Kidney tubule cell (primary cell): ENCODE measurements around the gene ENPP6.

Experiments used
- DNase-seq: peaks from one replicate; pipeline ENCODE4 v3.0.0-alpha.2; 2018; ENCODE audit warnings: low spot score

ENPP6 gene

GRCh38 chr4:184217634-184218033 lies at the start of gene ENPP6:
TSS of gene ENPP6 (minus strand) at chr4:184217873. CDS start at chr4:184217819, 54 bp downstream.
- DNase-seq, result no peak

GRCh38 chr4:184267206-184267608 lies 49.5 kb upstream of the ENPP6 start:
- no peak for DNase-seq

- DNase-seq, result peak; percentile 55
Observed at GRCh38 chr4:184265546-184266351, 48.1 kb upstream of the ENPP6 start.

GRCh38 chr4:184263910-184264732 lies 46.4 kb upstream of the ENPP6 start:
- peak; percentile 92 for DNase-seq

GRCh38 chr4:184263461-184263860 lies 45.8 kb upstream of the ENPP6 start:
- no peak for DNase-seq

- peak; percentile 68 for DNase-seq
Observed at GRCh38 chr4:184262901-184263300, 45.2 kb upstream of the ENPP6 start.

- no peak for DNase-seq
Observed at GRCh38 chr4:184261246-184261645, 43.6 kb upstream of the ENPP6 start.

- DNase-seq, result no peak
Observed at GRCh38 chr4:184259866-184260265, 42.2 kb upstream of the ENPP6 start.

- DNase-seq, result no peak
Observed at GRCh38 chr4:184259081-184259480, 41.4 kb upstream of the ENPP6 start.

- no peak for DNase-seq
Observed at GRCh38 chr4:184255871-184256642, 38.4 kb upstream of the ENPP6 start.

- no peak for DNase-seq
Observed at GRCh38 chr4:184255361-184255760, 37.7 kb upstream of the ENPP6 start.

- no peak for DNase-seq
Observed at GRCh38 chr4:184253072-184253420, 35.4 kb upstream of the ENPP6 start.

GRCh38 chr4:184252136-184253071 lies 34.7 kb upstream of the ENPP6 start:
- no peak for DNase-seq

- no peak for DNase-seq
Observed at GRCh38 chr4:184251670-184251980, 34.0 kb upstream of the ENPP6 start.

GRCh38 chr4:184250795-184251669 lies 33.4 kb upstream of the ENPP6 start:
- DNase-seq, result peak; percentile 66

GRCh38 chr4:184248216-184248615 lies 30.5 kb upstream of the ENPP6 start:
- no peak for DNase-seq

GRCh38 chr4:184247421-184247820 lies 29.7 kb upstream of the ENPP6 start:
- no peak for DNase-seq

- DNase-seq, result no peak
Observed at GRCh38 chr4:184246426-184246825, 28.8 kb upstream of the ENPP6 start.

GRCh38 chr4:184238072-184238745 lies 20.5 kb upstream of the ENPP6 start:
- no peak for DNase-seq

GRCh38 chr4:184237612-184238011 lies 19.9 kb upstream of the ENPP6 start:
- peak; percentile 47 for DNase-seq
